ENCODE data around the gene PWP1. TPM values are rescaled to one million over a fixed set of nuclear protein-coding genes. Genes with fewer than 3 reads are reported as not detected.

PWP1 gene
- total and polyA plus RNA-seq, 2 experiments from 2014 or later: 110 to 211 TPM

DNA sequence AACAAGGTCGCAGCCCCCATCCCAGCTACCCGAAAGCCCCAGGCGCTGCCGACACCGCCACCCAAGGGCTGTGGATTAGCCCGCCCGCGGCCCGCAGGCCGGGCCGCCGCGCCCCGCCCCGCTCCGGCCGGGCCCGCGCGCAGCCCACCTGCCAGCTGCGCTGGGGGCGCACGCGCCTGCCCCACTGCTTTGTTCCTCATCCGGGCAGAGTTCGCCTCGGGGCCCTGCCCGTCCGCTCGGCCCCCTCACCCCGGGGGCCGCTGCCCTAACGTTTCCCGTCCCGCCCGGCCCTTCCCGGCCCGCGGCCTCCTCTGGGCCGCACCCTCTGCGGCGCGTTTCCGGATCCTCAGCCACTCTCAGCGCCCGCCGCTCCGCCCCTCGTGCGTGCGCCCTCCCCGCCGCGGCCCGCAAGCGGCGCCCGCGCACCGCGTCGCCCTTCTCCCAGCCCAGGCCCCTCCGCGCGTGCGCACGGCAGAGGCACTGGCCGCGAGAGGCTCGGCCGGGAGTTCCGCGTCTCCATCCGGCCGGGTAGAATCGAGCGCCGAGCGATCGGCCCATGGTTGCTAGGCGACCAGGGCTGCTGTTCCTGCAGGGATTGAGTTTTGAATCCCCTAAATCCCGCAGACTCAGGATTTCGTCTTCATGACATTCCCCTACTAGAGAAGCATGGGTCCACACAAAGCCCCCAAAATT is 75.4 kb downstream of the PWP1 start, which contains the start of gene PRDM4 (continued):
- TF ChIP-seq ZNF462 (CRISPR knock-in tag; IDR thresholded peaks at IDR 0.05): no peak
- TF ChIP-seq EZH2 (IDR thresholded peaks at IDR 0.05; ENCODE audit: low read depth, unreplicated experiment): no peak
- peak; percentile 70 for TF ChIP-seq POLR2AphosphoS5 (IDR thresholded peaks at IDR 0.05; ENCODE audit: low read depth)
- TF ChIP-seq JUNB (IDR thresholded peaks at IDR 0.05; ENCODE audit: unreplicated experiment): no peak
- TF ChIP-seq NANOG (IDR thresholded peaks at IDR 0.05; ENCODE audit: borderline replicate concordance): no peak
- TF ChIP-seq, protein P1, sequence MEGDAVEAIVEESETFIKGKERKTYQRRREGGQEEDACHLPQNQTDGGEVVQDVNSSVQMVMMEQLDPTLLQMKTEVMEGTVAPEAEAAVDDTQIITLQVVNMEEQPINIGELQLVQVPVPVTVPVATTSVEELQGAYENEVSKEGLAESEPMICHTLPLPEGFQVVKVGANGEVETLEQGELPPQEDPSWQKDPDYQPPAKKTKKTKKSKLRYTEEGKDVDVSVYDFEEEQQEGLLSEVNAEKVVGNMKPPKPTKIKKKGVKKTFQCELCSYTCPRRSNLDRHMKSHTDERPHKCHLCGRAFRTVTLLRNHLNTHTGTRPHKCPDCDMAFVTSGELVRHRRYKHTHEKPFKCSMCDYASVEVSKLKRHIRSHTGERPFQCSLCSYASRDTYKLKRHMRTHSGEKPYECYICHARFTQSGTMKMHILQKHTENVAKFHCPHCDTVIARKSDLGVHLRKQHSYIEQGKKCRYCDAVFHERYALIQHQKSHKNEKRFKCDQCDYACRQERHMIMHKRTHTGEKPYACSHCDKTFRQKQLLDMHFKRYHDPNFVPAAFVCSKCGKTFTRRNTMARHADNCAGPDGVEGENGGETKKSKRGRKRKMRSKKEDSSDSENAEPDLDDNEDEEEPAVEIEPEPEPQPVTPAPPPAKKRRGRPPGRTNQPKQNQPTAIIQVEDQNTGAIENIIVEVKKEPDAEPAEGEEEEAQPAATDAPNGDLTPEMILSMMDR (conservative IDR thresholded peaks at IDR 0.05; ENCODE audit: low read depth in 2 of 2): peak in 1 of 2 experiments; percentile 70; a peak in 2 of 4 replicates
- peak; percentile 85 for TF ChIP-seq CREB1 (CRISPR knock-in tag; IDR thresholded peaks at IDR 0.05; ENCODE audit: low read depth)
- no peak for TF ChIP-seq ZNF114 (CRISPR knock-in tag; IDR thresholded peaks at IDR 0.05)

Measured in GM23338 (cell line).